Thyroid gland (tissue), 4 donors: Measurements from ENCODE around the gene FAM135A. TPM values are rescaled to one million over a fixed set of nuclear protein-coding genes. Genes with fewer than 3 reads are reported as not detected.
"Not testable (repeated sequence)": the region's sequence is repeated elsewhere in the genome, so short reads cannot be mapped to it uniquely, and the experiment has no call there.

ENCODE experiments used
- DNase-seq, 2 donors: peaks; one replicate each; pipeline ENCODE4 v3.0.0-alpha.2; 2019
- H3K27ac ChIP-seq, 3 donors: fragments of 200-600 bp; sonication (generic); 1 replicate in 2 of 3; 2 replicates in 1 of 3; pipeline ENCODE4 v1.5.1; 2016 to 2019; ENCODE audit warnings: mild to moderate bottlenecking in 1 of 3, moderate library complexity in 1 of 3
- H3K27me3 ChIP-seq: fragments of 200-600 bp; sonication (generic); one replicate; pipeline ENCODE4 v1.5.1; 2019
- H3K36me3 ChIP-seq, 2 donors: fragments of 200-600 bp; sonication (generic); one replicate each; pipeline ENCODE4 v1.5.1; 2016 to 2019
- H3K4me1 ChIP-seq, 2 donors: fragments of 200-600 bp; sonication (generic); one replicate each; pipeline ENCODE4 v1.5.1; 2017 to 2019
- H3K4me3 ChIP-seq, 3 donors: fragments of 200-600 bp; sonication (generic); replicated peaks in 1 of 3; 1 replicate in 2 of 3; 2 replicates in 1 of 3; pipeline ENCODE4 v1.5.1; 2016; ENCODE audit warnings: mild to moderate bottlenecking in 1 of 3
- H3K9me3 ChIP-seq: fragments of 200-600 bp; sonication (generic); one replicate; pipeline ENCODE4 v1.5.1; 2017
- CTCF ChIP-seq, 6 experiments: fragments of 200-600 bp in 3 of 6; fragments of 450-650 bp in 3 of 6; sonication (generic) in 3 of 6; IDR thresholded peaks; one replicate each; pipeline ENCODE4 v1.5.1; 2016 to 2019; ENCODE audit warnings: antibody characterized with exemption in 6 of 6, mild to moderate bottlenecking in 2 of 6, inconsistent platforms in 1 of 6, moderate library complexity in 1 of 6
- POLR2A ChIP-seq, 2 donors: fragments of 450-650 bp; IDR thresholded peaks; one replicate each; pipeline ENCODE4 v1.6.1; 2017; ENCODE audit warnings: antibody characterized with exemption in 2 of 2, mild to moderate bottlenecking in 2 of 2, moderate library complexity in 1 of 2
- whole genome bisulfite sequencing, 2 donors: methylation state at CpG; one replicate each; pipeline ENCODE4 v1.1.5; 2017; 5-methylcytosine and 5-hydroxymethylcytosine counted together
- intact Hi-C: fragments of 100-400 bp; cut with DNase I; formaldehyde crosslinking; loops from one replicate; pipeline ENCODE4 v1.15.1; 2023
- total RNA-seq, 4 donors: library from RNA; depleted of rRNA; stranded (reverse); fragments of >200 nt; gene quantifications; one replicate each; pipeline ENCODE4 v1.2.3, GENCODE V29; 2016

The FAM135A gene
- total RNA-seq, 4 donors from 2014 or later, result 17.0 to 42.9 (median 27.3) TPM

GRCh38 chr6:70459235-70459634 is 45.9 kb downstream of the FAM135A start:
- Histone ChIP-seq H3K4me3 (no peak overlapping the region), H3K36me3 (no peaks in the 10 kb centered on the region), H3K27me3 (no peaks in the 10 kb centered on the region), H3K9me3 (no peaks in the 10 kb centered on the region), H3K27ac (no peak overlapping the region), H3K4me1 (no peaks in the 10 kb centered on the region)
- DNase-seq, result no peak
- TF ChIP-seq POLR2A (IDR thresholded peaks at IDR 0.05) (no peak), CTCF (IDR thresholded peaks at IDR 0.05) (no peak)
- WGBS, 2 donors, result 88 to 89% methylated on average over 2 of the region's 2 CpGs
- intact Hi-C loops, result no loop called here

- H3K9me3 ChIP-seq, H3K36me3 ChIP-seq, H3K27ac ChIP-seq, intact Hi-C loops, DNase-seq, H3K4me1 ChIP-seq, H3K27me3 ChIP-seq, H3K4me3 ChIP-seq: not testable (repeated sequence)
- 95 to 97% methylated on average over 14 of the region's 14 CpGs for WGBS, 2 donors
Measured at GRCh38 chr6:70459699-70460098, 46.4 kb downstream of the FAM135A start.

GRCh38 chr6:70470016-70470415 is 56.7 kb downstream of the FAM135A start:
- Histone ChIP-seq H3K9me3 (no peaks in the 10 kb centered on the region), H3K27me3 (no peaks in the 10 kb centered on the region), H3K27ac (no peak overlapping the region), H3K36me3 (no peaks in the 10 kb centered on the region), H3K4me3 (no peak overlapping the region), H3K4me1 (no peaks in the 10 kb centered on the region)
- no peak for TF ChIP-seq POLR2A (IDR thresholded peaks at IDR 0.05)
- no peak for TF ChIP-seq CTCF (IDR thresholded peaks at IDR 0.05)
- no peak for DNase-seq
- intact Hi-C loops, result no loop called here

- DNase-seq, result not testable (repeated sequence)
Measured at GRCh38 chr6:70470510-70470909, 57.2 kb downstream of the FAM135A start.

GRCh38 chr6:70474751-70475150 is 61.4 kb downstream of the FAM135A start:
- no peak for TF ChIP-seq CTCF (IDR thresholded peaks at IDR 0.05)
- TF ChIP-seq POLR2A (IDR thresholded peaks at IDR 0.05), result no peak
- H3K9me3 ChIP-seq, result no peaks in the 10 kb centered on the region
- no peak overlapping the region for H3K4me3 ChIP-seq
- intact Hi-C loops, result no loop called here
- peaks cover 0 to 5% of the 10 kb centered on the region in 2 donors for H3K36me3 ChIP-seq
- DNase-seq, result no peak
- H3K4me1 ChIP-seq, result no peaks in the 10 kb centered on the region
- 96 to 98% methylated on average over 3 of the region's 3 CpGs for WGBS, 2 donors
- no peaks in the 10 kb centered on the region for H3K27me3 ChIP-seq
- H3K27ac ChIP-seq, result no peak overlapping the region

More at GRCh38 chr6:70470510-70470909, 57.2 kb downstream of the FAM135A start:
- H3K4me1 ChIP-seq, intact Hi-C loops, H3K4me3 ChIP-seq, H3K27me3 ChIP-seq, H3K9me3 ChIP-seq, H3K36me3 ChIP-seq, H3K27ac ChIP-seq: not testable (repeated sequence)
- WGBS, 2 donors, result 94 to 98% methylated on average over 3 of the region's 3 CpGs

GRCh38 chr6:70479236-70479635 is 65.9 kb downstream of the FAM135A start:
- H3K36me3 ChIP-seq, result peaks cover 0 to 8% of the 10 kb centered on the region in 2 donors
- H3K9me3 ChIP-seq, result no peaks in the 10 kb centered on the region
- H3K4me3 ChIP-seq, result no peak overlapping the region
- no peak overlapping the region for H3K27ac ChIP-seq
- TF ChIP-seq POLR2A (IDR thresholded peaks at IDR 0.05), result no peak
- H3K4me1 ChIP-seq, result no peaks in the 10 kb centered on the region
- no peak for DNase-seq
- H3K27me3 ChIP-seq, result no peaks in the 10 kb centered on the region
- intact Hi-C loops, result no loop called here
- 82 to 85% methylated on average over 4 of the region's 4 CpGs for WGBS, 2 donors

GRCh38 chr6:70486638-70487037 is 73.3 kb downstream of the FAM135A start:
- H3K27me3 ChIP-seq, H3K36me3 ChIP-seq, DNase-seq, H3K9me3 ChIP-seq, H3K27ac ChIP-seq, H3K4me3 ChIP-seq, intact Hi-C loops, H3K4me1 ChIP-seq: not testable (repeated sequence)
- 95 to 97% methylated on average over 9 of the region's 9 CpGs for WGBS, 2 donors
